Urothelium cell line (cell line): ENCODE measurements around the gene LIN28A.

Source experiments
- DNase-seq: peaks from one replicate; pipeline ENCODE4 v3.0.0; 2011; ENCODE audit warnings: low spot score, mixed read lengths
- FAIRE-seq: peaks from 2 replicates; lab custom pipeline; 2011; peaks lifted over from hg19 to GRCh38; lab: Jason Lieb, UNC

Gene LIN28A

DNA sequence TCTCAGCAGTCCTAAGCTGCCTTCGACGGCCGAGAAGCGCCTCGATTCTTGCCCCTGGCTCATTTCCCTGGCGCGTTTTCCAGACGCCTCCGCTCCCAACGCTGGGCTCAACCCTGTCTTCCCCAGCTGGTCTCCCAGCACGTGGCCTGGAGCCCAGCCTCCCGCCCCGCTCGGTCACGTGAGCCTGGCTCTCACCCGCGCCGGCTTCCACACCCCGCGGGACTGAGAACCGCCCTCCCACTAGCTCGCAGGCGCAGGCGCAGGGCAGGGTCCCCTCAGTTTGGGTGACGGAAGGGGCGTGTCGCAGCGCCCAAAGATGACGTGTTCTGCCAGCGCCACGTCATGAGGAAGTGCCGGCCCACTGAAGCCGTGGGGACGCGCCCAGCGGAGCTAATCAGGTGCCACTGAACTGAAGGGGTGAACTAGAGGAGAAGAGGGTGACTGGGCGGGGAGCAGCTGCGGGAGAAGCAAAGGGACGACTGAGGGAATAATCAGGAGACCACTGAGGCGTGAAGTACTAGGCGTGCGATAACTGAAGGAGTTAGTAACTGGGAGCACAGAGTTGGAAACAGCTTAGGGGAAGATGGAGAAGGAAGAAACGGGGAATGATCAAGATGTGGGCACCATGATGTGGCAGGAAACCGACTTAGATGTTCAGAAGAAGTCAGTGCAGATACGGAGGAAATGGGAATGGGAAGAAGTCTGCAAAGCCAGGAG is 21.5 kb downstream of the LIN28A start, which contains the start of gene DHDDS:
Gene DHDDS, plus strand, starts transcription at position 343 of the 717 bp plus-strand sequence. CDS start 625 bp downstream, outside the sequence.
- DNase-seq (peak; percentile 98), FAIRE-seq (peak; percentile 96)

- FAIRE-seq (no peak), DNase-seq (no peak)
Observed at GRCh38 chr1:26432793-26433192, 22.2 kb downstream of the LIN28A start.

DNA sequence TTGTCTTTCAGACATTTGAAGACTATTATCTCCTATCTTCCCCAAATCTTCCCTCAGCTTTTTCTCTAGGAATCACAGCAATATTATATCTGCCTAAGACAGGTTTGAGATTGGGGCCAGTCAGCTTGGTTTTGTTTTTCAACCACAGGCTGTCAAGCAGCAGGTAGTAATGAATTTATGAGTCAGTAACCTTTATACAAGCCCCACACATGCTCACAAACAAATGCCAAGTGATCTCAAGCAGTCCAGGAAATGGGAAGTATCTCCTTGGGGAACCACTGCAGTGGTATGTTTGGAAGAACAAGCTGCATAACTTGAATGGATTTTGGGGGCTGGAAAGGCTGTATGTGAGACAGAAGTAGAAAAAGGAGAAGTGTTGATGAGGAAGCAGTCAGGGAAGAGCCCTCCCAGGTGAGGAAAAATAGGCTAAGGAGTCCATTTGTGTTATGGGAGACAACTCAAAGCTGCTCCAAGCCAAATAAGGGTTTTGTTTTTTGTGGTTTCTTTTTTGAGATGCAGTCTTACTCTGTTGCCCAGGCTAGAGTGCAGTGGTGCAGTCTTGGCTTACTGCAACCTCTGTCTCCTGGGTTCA is 23.6 kb downstream of the LIN28A start:
- no peak for FAIRE-seq

DNA sequence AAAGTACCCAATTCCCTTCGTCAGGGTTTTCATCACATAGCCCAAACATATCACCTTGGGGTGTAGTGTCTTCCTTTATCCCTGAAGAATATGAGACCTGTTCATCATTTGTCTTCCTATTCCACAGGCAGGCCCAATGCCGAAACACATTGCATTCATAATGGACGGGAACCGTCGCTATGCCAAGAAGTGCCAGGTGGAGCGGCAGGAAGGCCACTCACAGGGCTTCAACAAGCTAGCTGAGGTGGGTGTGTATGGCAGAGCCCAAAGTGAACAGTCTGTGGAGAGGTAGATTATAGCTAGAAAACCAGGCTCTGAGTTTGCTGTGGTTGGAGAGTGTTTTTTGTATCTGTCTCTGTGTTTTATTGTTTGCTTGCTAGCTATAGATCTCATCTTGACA is 27.4 kb downstream of the LIN28A start:
- DNase-seq (no peak), FAIRE-seq (peak; percentile 17)

More for the DNA sequence above, 23.6 kb downstream of the LIN28A start:
- DNase-seq: no peak

- no peak for FAIRE-seq
Observed at GRCh38 chr1:26440259-26440658, 29.6 kb downstream of the LIN28A start.

DNA sequence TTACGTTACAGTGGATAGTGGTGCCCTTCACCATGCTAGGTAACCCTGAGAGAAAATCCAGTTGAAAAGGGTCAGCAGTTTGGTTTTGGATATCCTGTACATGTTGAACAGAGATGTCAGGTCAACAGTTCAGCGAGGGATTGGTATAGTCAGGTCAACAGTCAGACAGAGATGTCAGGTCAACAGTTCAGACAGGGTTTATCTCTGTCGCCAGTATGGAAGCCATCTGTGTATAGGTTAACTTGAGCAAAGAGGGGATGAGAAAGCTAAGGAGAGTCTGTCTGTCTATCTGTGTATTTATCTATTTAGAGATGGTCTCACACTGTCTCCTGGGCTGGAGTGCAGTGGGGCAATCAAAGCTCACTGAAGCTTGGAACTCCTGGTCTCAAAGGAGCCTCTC is 39.3 kb downstream of the LIN28A start:
- DNase-seq (no peak), FAIRE-seq (no peak)

More at GRCh38 chr1:26440259-26440658, 29.6 kb downstream of the LIN28A start:
- DNase-seq: no peak

- FAIRE-seq: no peak
- DNase-seq: no peak
Observed at GRCh38 chr1:26450908-26451307, 40.3 kb downstream of the LIN28A start.

DNA sequence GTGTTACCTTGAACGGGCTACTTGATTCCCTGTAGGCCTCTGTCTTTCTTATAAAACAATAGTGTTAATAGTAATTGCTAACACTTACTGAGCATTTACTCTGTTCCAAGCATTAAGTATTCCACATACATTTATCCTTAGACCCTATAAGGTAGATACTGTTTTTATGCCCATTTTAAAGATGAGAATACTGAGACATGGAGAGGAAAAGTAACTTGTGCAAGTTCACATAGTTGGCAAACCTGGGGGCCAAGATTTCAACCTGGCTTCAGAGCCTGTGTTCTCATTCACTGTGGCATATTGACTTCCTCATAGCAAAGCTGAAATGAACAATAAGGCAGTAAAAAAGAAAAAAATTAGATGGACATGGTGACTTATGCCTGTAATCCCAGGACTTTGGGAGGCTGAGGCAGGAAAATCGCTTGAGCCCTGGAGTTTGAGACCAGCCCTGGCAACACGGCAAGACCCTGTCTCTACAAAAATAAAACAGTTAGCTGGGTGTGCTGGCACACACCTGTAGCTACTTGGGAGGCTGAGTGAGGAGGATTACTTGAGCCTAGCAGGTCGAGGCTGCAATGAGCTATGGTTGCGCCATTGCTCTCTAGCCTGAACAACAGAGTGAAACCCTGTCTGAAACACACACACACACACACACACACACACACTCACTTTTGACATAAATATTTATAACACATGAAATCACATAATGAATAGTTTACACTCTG is 42.0 kb downstream of the LIN28A start:
- FAIRE-seq: no peak
- DNase-seq: no peak

GRCh38 chr1:26459148-26459547 is 48.5 kb downstream of the LIN28A start:
- DNase-seq (no peak), FAIRE-seq (no peak)

- no peak for FAIRE-seq
- DNase-seq: no peak
Observed at GRCh38 chr1:26459573-26460031, 49.0 kb downstream of the LIN28A start.

DNA sequence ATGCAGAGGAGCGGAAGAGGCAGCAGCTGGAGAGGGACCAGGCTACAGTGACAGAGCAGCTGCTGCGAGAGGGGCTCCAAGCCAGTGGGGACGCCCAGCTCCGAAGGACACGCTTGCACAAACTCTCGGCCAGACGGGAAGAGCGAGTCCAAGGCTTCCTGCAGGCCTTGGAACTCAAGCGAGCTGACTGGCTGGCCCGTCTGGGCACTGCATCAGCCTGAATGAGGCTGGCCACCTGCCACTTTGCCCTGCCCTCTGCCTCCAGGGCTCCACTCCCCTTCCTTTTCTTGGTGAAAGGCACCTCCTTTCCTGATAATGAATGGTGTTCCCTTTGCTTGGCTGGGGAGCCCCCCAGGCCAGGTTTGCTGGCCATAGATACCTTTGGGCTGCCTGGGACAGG is 58.3 kb downstream of the LIN28A start:
- FAIRE-seq (no peak), DNase-seq (no peak)

GRCh38 chr1:26469558-26469957 is 58.9 kb downstream of the LIN28A start:
- DNase-seq (no peak), FAIRE-seq (no peak)

DNA sequence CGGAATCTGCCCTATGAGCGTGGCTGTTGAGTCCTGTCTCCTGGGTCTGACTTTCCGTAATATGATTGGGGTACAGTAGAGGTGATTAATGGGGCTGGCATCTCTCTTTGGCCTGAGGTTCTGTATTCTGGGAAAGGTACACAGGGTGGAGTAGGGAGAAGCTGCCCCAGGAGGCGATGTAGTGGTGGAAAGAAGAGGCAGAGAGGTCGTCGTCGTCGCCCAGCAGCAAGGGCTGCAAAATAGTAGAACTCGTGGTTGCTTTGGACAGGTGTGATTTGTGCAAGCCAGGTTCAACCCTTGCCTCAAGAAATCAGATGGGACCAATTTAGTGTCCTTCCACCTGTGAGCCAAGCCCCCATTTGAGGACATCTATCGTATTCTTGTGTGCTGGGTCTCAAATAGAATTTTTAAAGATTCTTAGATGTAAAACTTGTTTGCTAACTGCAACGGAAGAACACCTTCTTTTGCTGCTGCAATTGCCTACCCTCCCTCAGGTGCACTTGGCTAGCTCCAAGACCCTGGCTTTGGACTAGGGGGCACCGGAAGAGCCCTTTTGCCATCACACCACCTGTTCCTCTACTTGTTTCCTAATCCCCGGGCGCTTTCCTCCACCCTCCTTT is 60.4 kb downstream of the LIN28A start:
- FAIRE-seq: no peak
- no peak for DNase-seq

GRCh38 chr1:26471498-26472319 is 61.1 kb downstream of the LIN28A start:
- DNase-seq (peak; percentile 69), FAIRE-seq (no peak)

GRCh38 chr1:26472320-26472900 is 61.8 kb downstream of the LIN28A start, which contains the start of gene HMGN2:
Gene HMGN2 (plus strand): TSS chr1:26472440. CDS start chr1:26472613, 173 bp downstream.
- peak; percentile 90 for DNase-seq
- no peak for FAIRE-seq

- peak; percentile 75 for FAIRE-seq
- DNase-seq: peak; percentile 98
Observed at GRCh38 chr1:26472901-26473845, 62.6 kb downstream of the LIN28A start.

- DNase-seq: no peak
- no peak for FAIRE-seq
Observed at GRCh38 chr1:26474818-26475217, 64.2 kb downstream of the LIN28A start.

- FAIRE-seq: no peak
- no peak for DNase-seq
Observed at GRCh38 chr1:26475989-26476388, 65.4 kb downstream of the LIN28A start.

- FAIRE-seq: no peak
- DNase-seq: no peak
Observed at GRCh38 chr1:26476958-26477357, 66.3 kb downstream of the LIN28A start.
